Measurements from ENCODE around the gene PEF1.
"Not testable (repeated sequence)": the region's sequence is repeated elsewhere in the genome, so short reads cannot be mapped to it uniquely, and the experiment has no call there.

The PEF1 gene

GRCh38 chr1:31588751-31589515 is 55.7 kb downstream of the PEF1 start:
- no peak for DNase-seq (ENCODE audit: extremely low spot score)
- ChIA-PET CTCF (no interaction called here), POLR2A (no interaction called here)
- TF ChIP-seq ELF4 (IDR thresholded peaks at IDR 0.05) (no peak), CTBP1 (IDR thresholded peaks at IDR 0.05; ENCODE audit: borderline replicate concordance) (no peak), ZNF384 (IDR thresholded peaks at IDR 0.05) (no peak), SP1 (IDR thresholded peaks at IDR 0.05) (no peak), L3MBTL2 (conservative IDR thresholded peaks at IDR 0.05) (no peak), NFRKB (IDR thresholded peaks at IDR 0.05) (no peak), HDGF (IDR thresholded peaks at IDR 0.05; ENCODE audit: borderline replicate concordance) (no peak), FOXA1 (IDR thresholded peaks at IDR 0.05) (no peak), BHLHE40 (IDR thresholded peaks at IDR 0.05; ENCODE audit: borderline replicate concordance) (no peak)

DNA sequence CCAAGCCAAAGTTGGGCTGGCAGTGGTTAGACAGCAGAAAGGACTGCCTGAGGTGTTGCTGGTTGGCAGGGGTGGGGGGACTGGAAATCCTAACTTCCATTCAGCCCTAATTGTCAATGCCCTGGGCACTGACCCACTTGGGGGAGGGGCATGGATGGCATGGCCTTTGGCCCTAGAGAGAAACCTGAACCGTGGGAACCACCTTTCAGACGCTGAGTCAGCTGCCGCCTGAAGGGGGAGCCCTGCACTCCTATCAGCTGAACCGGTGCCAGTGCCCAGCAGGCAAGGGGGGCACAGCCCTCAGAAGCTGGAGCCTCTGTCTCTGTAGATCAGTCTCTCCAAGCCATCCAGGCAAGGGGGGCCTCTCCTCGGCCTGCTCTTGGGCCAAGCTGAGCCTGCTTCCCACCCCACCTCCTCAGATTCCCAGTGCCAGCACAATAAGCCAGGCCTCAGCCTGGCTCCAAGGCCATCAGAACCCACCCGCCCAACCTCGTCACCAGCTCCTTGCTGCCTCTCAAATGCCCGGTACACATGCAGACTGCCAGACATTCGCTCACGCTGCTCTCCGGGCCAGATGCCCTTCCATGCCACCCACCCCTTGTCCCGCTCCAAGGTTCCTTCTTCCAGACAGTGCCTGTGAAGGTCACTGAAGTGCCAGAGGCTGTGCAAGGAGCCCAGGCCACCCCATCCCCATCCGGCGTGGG is 56.8 kb downstream of the PEF1 start:
- CTCF ChIA-PET, result interaction anchor here (0.8 to 1.1 kb wide), 4 partner anchors 9 to 31 kb away, joined by 3 to 4 read pairs (median 4); no protein-coding TSS in a partner anchor
- TF ChIP-seq FOXA1 (IDR thresholded peaks at IDR 0.05) (no peak), ARNT (IDR thresholded peaks at IDR 0.05) (no peak), NFRKB (IDR thresholded peaks at IDR 0.05) (no peak), SP1 (IDR thresholded peaks at IDR 0.05) (no peak), LEF1 (IDR thresholded peaks at IDR 0.05; ENCODE audit: borderline replicate concordance) (no peak), FOXM1 (IDR thresholded peaks at IDR 0.05; ENCODE audit: borderline replicate concordance) (no peak), CTBP1 (IDR thresholded peaks at IDR 0.05; ENCODE audit: borderline replicate concordance) (no peak), ELF4 (IDR thresholded peaks at IDR 0.05) (no peak), HDGF (IDR thresholded peaks at IDR 0.05; ENCODE audit: borderline replicate concordance) (no peak), L3MBTL2 (conservative IDR thresholded peaks at IDR 0.05) (no peak), SUZ12 (IDR thresholded peaks at IDR 0.05) (no peak)
- TF ChIP-seq, protein P1, sequence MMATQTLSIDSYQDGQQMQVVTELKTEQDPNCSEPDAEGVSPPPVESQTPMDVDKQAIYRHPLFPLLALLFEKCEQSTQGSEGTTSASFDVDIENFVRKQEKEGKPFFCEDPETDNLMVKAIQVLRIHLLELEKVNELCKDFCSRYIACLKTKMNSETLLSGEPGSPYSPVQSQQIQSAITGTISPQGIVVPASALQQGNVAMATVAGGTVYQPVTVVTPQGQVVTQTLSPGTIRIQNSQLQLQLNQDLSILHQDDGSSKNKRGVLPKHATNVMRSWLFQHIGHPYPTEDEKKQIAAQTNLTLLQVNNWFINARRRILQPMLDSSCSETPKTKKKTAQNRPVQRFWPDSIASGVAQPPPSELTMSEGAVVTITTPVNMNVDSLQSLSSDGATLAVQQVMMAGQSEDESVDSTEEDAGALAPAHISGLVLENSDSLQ (IDR thresholded peaks at IDR 0.05), result no peak
- DNase-seq (ENCODE audit: extremely low spot score), result peak; percentile 79
- POLR2A ChIA-PET, result no interaction called here

DNA sequence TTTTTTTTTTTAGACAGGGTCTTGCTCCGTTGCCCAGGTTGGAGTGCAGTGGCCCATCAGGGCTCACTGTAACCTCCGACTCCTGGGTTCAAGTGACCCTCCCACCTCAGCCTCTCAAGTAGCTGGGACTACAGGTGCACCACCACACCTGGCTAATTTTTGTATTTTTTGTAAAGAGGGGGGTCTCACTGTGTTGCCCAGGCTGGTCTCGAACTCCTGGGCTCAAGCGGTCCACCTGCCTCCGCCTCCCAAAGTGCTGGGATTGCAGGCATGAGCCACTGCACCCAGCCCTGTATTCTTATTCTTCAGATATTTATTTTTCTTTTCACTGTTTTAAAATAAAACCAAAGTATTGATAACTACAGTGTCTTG is 57.4 kb downstream of the PEF1 start:
- POLR2A ChIA-PET; DNase-seq (ENCODE audit: extremely low spot score): not testable (repeated sequence)
- CTCF ChIA-PET, result interaction anchor here (0.8 to 1.1 kb wide), 4 partner anchors 8 to 31 kb away, joined by 3 to 4 read pairs (median 4); no protein-coding TSS in a partner anchor

DNA sequence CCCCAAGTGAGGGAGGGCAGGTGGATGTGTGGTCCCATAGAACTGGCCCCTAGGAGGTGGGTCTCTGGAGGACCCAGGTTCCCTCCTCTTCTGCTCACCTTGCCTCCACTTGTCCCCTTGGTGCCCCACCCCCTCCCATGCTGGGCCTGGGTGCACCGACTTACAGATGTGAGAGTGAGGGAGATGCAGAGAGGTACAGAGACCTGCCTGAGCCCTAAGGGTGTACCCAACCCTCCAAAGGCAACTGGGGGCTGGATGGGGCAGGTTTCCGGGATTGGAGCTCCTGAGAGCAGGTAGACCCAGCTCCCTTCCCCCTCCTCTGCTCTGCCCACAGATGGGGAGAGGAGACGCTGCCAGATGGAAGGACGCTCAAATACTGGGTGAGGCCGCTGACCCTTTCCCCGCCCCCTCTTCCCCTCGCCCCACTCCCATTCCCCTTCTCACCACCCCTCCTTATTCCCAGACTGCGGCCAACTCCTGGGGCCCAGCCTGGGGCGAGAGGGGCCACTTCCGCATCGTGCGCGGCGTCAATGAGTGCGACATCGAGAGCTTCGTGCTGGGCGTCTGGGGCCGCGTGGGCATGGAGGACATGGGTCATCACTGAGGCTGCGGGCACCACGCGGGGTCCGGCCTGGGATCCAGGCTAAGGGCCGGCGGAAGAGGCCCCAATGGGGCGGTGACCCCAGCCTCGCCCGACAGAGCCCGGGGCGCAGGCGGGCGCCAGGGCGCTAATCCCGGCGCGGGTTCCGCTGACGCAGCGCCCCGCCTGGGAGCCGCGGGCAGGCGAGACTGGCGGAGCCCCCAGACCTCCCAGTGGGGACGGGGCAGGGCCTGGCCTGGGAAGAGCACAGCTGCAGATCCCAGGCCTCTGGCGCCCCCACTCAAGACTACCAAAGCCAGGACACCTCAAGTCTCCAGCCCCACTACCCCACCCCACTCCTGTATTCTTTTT is 58.0 kb downstream of the PEF1 start:
- DNase-seq (ENCODE audit: extremely low spot score), result no peak
- ChIA-PET CTCF (interaction anchor here (0.6 kb wide), 1 partner anchor 137 kb away, joined by 3 read pairs; no protein-coding TSS in a partner anchor), POLR2A (no interaction called here)
- TF ChIP-seq, protein P1 (IDR thresholded peaks at IDR 0.05), result no peak
- no peak for TF ChIP-seq L3MBTL2 (conservative IDR thresholded peaks at IDR 0.05)
- TF ChIP-seq TARDBP (IDR thresholded peaks at IDR 0.05), result no peak
- no peak for TF ChIP-seq CTBP1 (IDR thresholded peaks at IDR 0.05; ENCODE audit: borderline replicate concordance)
- no peak for TF ChIP-seq LEF1 (IDR thresholded peaks at IDR 0.05; ENCODE audit: borderline replicate concordance)
- TF ChIP-seq FOXK2 (IDR thresholded peaks at IDR 0.05), result no peak

GRCh38 chr1:31585736-31586365 is 58.8 kb downstream of the PEF1 start:
- DNase-seq (ENCODE audit: extremely low spot score), result no peak
- CTCF ChIA-PET, result no interaction called here
- POLR2A ChIA-PET, result no interaction called here
- TF ChIP-seq SP1 (IDR thresholded peaks at IDR 0.05) (no peak), ELF4 (IDR thresholded peaks at IDR 0.05) (no peak), FOXK2 (IDR thresholded peaks at IDR 0.05) (no peak), BHLHE40 (IDR thresholded peaks at IDR 0.05; ENCODE audit: borderline replicate concordance) (no peak), CTBP1 (IDR thresholded peaks at IDR 0.05; ENCODE audit: borderline replicate concordance) (no peak), SUZ12 (IDR thresholded peaks at IDR 0.05) (no peak)
